GM03348 (cell line): ENCODE data around the gene UBL3.
A peak's percentile ranks its signal among the peaks of the same experiment; 100 is the strongest.

ENCODE experiments used
- DNase-seq: peaks from one replicate; pipeline ENCODE4 v3.0.0; 2012; ENCODE audit warnings: low spot score

UBL3 gene

DNA sequence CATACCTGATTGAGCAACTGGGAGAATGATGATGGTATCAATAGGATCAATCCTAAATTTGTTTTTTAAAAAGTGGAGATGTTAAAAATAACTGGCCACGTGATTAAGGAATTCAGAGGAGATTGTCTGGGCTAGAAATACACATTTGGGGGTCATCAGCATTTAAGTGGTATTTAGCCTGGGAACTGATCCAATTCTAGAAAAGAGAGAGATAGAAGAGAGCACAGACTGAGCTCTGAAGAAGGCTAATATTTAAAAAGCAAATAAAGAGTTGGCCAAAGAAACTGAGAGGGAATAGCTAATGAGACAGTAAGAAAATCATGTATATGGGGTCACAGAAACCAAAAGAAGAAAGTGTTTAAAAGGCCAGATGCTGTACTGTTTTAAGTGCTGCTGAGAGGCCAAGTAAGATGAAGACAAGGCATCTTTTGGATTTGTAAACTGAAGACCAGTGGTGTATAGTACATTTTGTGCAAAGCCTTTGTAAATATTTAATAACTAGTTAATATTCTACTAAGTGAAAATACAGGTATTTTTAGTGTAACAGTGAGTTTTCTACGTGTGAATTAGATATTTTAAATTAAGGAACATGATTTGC lies 40.2 kb downstream of the UBL3 start:
- no peak for DNase-seq

DNA sequence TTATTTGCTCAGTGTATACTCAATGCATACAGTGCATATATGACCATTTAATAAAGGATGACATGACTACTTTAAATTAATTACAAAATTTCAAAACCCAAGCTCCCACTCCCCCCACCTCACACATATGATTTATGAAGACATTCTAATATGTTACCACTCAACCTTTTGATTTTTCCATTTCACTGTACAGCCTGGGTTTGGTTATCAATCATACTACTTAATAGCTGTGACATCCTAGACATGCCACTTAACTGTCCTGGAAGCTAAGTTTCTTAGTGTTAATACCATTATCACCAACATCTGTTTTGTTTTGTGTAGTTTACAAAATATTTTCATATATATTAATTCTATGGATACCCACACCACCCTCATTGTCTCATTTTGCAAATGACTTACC lies 42.2 kb downstream of the UBL3 start:
- DNase-seq: no peak

- DNase-seq: no peak
These were observed 44.1 kb downstream of the UBL3 start for GRCh38 chr13:29805994-29806979.

DNA sequence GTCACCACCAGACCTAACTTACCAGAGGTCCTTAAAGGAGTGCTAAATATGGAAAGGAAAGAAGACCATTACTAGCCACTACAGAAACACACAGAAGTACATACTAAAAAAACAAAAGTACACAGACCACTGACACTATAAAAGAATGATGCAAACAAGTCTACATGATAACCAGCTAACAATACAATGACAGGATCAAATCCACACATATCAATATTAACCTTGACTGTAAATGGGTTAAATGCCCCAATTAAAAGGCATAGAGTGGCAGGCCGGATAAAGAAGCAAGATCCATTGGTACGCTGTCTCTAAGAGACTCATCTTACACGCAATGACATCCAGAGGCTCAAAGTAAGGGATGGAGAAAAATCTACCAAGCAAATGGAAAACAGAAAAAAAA lies 47.2 kb downstream of the UBL3 start:
- DNase-seq: no peak

DNA sequence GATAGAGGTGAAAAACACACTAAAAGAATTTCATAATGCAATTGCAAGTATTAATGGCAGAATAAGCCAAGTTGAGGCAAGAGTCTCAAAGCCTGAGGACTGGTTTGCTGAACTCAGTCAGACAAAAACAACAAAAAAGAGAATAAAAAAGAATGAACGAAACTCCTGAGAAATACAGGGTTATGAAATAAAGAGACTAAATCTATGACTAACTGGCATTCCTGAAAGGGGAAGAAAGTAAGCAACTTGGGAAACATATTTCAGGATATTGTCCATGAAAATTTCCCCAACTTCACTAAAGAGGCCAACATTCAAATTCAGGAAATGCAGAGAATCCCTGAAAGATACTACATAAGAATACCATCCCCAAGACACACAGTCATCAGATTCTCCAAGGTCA lies 47.8 kb downstream of the UBL3 start:
- DNase-seq: peak; percentile 24

GRCh38 chr13:29801737-29802305 lies 48.6 kb downstream of the UBL3 start:
- no peak for DNase-seq

- no peak for DNase-seq
These were observed 49.3 kb downstream of the UBL3 start for GRCh38 chr13:29801102-29801501.

- no peak for DNase-seq
These were observed 49.7 kb downstream of the UBL3 start for GRCh38 chr13:29800687-29801086.

DNA sequence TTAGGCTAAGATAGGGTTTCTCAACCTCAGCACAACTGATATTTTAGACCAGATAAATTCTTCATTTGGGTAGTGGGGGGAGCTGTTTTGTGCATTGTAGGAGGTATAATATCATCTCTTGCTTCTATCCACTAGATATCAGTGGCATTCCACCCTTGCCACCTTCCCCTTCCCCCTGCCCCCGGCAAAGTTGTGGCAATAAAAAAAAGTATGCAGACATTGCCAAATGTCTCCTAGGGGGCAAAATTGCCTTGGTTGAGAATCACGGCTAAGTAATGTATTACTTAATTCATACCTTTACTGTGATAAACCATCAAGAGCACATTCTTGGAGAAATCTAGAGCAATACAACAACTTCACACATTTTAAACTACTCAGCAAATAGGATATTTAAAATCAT lies 51.4 kb downstream of the UBL3 start:
- DNase-seq: no peak

GRCh38 chr13:29791997-29792780 lies 58.2 kb downstream of the UBL3 start:
- no peak for DNase-seq

DNA sequence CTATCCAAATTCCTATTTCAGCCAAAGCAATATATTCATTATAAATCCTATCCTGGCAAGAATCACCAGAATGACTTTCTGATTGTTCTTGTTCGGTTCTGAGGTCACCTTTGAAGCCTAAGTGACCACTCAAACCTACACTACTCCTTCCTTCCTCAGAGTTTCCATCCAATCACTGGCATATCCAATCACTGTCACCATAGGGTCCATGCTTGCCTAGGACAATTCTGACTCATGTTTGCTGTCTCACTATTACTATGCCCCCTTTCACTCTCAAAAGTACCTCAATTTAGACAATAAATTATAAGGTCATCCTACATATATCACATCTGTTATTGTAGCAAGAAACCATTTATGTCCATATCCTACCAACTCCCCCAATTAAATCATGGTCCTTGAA lies 58.9 kb downstream of the UBL3 start:
- no peak for DNase-seq

GRCh38 chr13:29786698-29787097 lies 63.7 kb downstream of the UBL3 start:
- DNase-seq: peak; percentile 9

DNA sequence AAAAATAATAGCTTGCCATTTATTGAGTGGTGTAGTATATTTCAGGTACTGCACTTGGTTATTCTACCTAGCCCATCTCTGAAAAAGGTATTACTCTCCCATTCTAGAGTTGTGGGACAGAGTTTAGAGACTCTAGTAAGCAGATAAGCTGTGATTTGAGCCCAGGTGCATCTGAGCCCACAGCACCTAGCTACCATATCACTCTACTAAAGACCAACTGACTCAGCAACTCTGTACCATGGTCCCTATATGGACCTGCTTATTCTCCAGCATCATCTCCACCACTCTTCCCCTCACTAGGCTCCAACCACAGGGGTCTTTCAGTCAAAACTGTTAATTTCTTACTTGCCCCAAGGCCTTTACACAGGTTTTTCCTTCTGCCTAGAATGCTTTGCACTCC lies 64.4 kb downstream of the UBL3 start:
- DNase-seq: no peak

DNA sequence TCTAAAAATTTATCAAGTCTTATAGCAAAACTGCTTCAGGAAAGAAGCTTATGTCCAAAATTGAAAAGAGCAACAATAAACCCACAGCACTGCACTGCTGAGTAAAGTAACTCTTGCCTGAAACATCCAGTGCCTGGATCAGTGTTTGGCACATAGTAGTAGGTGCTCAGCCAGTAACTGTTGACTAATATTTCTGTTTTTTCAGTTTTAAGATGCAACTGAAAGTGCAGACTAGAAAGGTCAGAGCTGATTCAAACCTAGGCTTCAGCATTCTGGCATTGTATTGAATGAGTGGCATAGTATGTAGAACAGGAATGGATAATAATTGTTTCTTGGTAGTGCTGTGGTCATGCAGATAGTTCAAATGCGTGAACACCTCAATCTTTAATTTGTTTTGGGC lies 67.6 kb downstream of the UBL3 start:
- no peak for DNase-seq

DNA sequence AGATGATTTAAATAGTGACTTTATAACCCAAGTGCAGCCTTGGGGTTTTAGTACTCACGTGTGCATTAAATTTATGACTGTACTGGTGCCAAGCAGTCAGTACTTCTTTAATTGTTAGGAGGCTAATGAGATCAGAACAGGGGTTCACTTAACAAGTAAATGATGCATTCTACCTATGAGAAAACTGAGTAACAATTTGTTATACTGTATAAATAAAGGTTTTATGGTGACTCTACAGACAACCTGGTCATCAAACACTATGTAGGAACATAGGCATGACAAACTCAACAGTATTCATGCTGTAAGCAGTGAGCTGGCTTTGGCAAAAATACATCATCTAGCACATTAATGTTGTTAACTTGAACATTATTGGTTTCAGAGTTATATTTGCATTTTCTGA lies 75.6 kb downstream of the UBL3 start:
- DNase-seq: no peak

DNA sequence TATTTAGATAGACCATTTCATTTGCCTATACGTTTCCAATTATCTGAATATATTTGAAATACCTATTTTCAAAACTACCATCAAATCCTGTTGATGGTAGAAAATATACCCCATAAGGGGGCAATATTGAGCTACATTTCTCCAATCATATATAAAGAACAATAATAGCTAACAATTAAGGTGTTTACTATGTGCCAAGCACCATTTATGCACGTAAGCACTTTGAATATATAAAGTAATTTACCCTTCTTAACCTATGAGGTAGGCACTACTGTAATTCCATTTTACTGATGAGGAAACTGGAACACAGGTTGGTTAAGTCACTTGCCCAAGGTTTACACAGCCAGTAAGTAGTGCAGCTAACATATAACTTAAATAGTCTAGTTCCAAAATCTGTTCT lies 79.2 kb downstream of the UBL3 start:
- no peak for DNase-seq

DNA sequence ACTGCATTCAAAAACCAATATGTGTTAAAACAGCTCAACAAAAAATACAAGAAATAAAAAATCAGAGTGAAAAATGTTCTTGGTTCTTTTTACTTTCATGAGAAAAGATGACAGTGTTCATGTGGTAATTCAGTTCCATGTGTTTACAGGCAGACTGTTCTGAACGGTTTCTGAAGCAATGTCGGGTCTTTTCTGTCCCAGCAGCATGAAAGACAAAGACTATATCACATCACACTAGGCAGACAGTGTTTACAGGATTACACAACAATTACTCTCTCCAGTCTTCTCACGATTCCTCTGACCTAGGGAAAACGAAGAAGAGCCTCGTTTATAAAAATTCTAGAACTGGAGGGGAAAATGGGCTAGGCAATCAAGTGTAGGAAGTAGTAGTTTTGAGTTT lies 83.4 kb downstream of the UBL3 start:
- DNase-seq: peak; percentile 23

DNA sequence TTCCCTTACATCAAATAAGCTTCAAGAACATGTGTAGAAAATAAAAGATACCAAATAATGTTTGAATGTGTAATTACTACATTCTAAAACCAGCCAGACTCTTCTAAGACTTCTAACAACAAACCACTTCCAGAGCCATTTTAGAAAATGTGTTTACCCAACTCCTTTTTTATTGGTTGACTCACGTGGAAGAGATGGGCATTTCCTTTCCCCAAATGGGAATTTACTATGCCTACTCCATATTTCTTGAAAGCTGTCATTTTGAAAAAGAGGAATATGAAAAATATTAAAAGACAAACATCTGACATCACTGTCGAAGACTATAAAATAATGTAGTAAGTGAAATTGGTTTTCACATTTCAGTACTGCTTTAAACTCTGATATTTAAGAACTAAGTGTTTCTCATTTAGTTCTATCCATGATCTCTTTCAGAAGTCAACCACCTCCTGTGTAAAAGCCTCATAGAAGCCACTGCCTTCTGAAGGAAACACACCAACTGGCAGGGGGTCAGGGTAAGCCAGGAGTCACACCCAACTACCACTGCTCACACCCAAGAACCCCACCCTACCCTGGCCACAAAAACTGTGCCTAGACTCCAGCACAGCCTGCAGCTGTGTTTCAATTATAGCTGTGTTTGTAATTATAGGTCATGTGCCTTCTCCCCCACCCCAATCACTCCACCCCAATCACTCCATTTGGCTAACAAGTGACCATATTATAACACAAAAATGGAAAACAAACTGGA lies 86.8 kb downstream of the UBL3 start:
- no peak for DNase-seq

DNA sequence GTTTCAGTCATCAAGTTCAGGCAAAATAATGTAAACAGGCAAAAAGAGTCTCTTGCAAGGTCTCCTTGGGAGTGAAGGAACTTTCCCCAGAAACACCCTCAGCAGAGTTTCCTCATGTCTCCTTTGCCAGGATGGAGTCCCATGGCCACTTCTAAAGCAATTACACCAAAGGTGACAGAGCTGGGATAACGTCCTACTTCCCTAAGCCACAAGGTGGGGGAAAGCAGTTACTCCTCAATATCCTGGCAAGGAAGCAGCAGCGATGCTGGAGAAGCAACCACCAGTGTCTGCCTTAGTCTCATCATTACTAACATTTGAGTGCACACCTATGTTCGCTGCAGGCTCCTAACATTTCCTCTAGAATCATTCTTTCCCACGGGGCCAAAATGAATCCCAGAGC lies 88.6 kb downstream of the UBL3 start:
- no peak for DNase-seq

DNA sequence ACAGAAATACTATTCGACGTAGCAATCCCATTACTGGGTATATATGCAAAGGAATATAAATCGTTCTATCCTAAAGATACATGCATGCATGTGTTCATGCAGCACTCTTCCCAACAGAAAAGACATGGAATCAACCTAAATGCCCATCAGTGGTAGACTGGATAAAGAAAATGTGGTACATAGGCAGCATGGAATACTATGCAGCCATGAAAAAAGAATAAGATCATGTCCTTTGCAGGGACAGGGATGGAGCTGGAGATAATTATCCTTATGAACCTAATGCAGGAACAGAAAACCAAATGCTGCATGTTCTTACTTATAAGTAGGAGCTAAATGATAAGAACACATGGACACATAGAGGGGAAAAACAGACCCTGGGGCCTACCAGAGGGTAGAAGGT lies 89.3 kb downstream of the UBL3 start:
- DNase-seq: no peak

DNA sequence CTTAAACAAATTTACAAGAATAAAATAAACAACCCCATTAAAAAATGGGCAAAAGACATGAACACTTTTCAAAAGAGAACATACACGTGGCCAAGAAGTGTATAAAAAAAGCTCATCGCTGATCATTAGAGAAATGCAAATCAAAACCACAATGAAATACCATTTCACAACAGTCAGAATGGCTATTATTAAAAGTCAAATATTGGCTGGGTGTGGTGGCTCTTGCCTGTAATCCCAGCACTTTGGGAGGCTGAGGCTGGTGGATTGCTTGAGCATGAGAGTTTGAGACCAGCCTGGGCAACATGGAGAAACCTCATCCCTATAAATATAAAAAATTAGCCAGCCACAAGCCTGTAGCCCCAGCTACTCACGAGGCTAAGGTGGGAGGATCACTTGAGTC lies 89.9 kb downstream of the UBL3 start:
- no peak for DNase-seq
